GM18870 (cell line): Measurements from ENCODE around the gene INTS11.

Experiments
- ATAC-seq: cut with Tn5 transposase; IDR thresholded peaks from one replicate; pipeline ENCODE4 v1.9.1; 2021; ENCODE audit warnings: moderate library complexity; ENCODE audit not compliant: unreplicated experiment

INTS11 gene

GRCh38 chr1:1303736-1304135 is 20.7 kb downstream of the INTS11 start:
- no peak for ATAC-seq

GRCh38 chr1:1302951-1303509 is 21.4 kb downstream of the INTS11 start:
- no peak for ATAC-seq

- no peak for ATAC-seq
These were observed 22.4 kb downstream of the INTS11 start for GRCh38 chr1:1302006-1302430.

GRCh38 chr1:1300352-1300739 is 24.1 kb downstream of the INTS11 start:
- no peak for ATAC-seq

- no peak for ATAC-seq
These were observed 24.6 kb downstream of the INTS11 start for GRCh38 chr1:1299686-1300351.

- no peak for ATAC-seq
These were observed 25.4 kb downstream of the INTS11 start for GRCh38 chr1:1298861-1299685.

- ATAC-seq, result no peak
These were observed 26.5 kb downstream of the INTS11 start for GRCh38 chr1:1297802-1298424.

- no peak for ATAC-seq
These were observed 28.1 kb downstream of the INTS11 start for GRCh38 chr1:1296070-1297061.

GRCh38 chr1:1295154-1295923 is 29.1 kb downstream of the INTS11 start:
- no peak for ATAC-seq

- no peak for ATAC-seq
These were observed 30.1 kb downstream of the INTS11 start for GRCh38 chr1:1294250-1294890.

GRCh38 chr1:1293263-1294249 is 30.9 kb downstream of the INTS11 start:
- no peak for ATAC-seq

GRCh38 chr1:1292851-1293250 is 31.6 kb downstream of the INTS11 start:
- no peak for ATAC-seq

- ATAC-seq, result no peak
These were observed 32.0 kb downstream of the INTS11 start for GRCh38 chr1:1292442-1292779.

- ATAC-seq, result no peak
These were observed 32.7 kb downstream of the INTS11 start for GRCh38 chr1:1291548-1292441.

- no peak for ATAC-seq
These were observed 33.4 kb downstream of the INTS11 start for GRCh38 chr1:1291023-1291528.

- no peak for ATAC-seq
These were observed 34.2 kb downstream of the INTS11 start for GRCh38 chr1:1290238-1290731.
